ENCODE results near the gene SH2D7.

Gene SH2D7

GRCh38 chr15:78061963-78062427, 30.4 kb upstream of the SH2D7 start:
- peak; percentile 63 to 75 (median 74) for DNase-seq

- peak in 2 of 3 donors; percentile 50 to 62 for DNase-seq
These were observed 29.1 kb upstream of the SH2D7 start for GRCh38 chr15:78063217-78063616.

- DNase-seq: no peak
These were observed 28.4 kb upstream of the SH2D7 start for GRCh38 chr15:78063970-78064385.

- no peak for DNase-seq
These were observed 27.8 kb upstream of the SH2D7 start for GRCh38 chr15:78064544-78064943.

GRCh38 chr15:78065284-78065872, 27.0 kb upstream of the SH2D7 start:
- peak; percentile 89 to 95 (median 89) for DNase-seq

- no peak for DNase-seq
These were observed 26.1 kb upstream of the SH2D7 start for GRCh38 chr15:78065973-78066946.

GRCh38 chr15:78067328-78068228, 24.8 kb upstream of the SH2D7 start:
- peak in 2 of 3 donors; percentile 53 to 63 for DNase-seq

GRCh38 chr15:78069052-78069414, 23.3 kb upstream of the SH2D7 start:
- DNase-seq: peak in 2 of 3 donors; percentile 57 to 67

GRCh38 chr15:78069462-78070029, 22.8 kb upstream of the SH2D7 start:
- DNase-seq: peak in 1 of 3 donors; percentile 44

- peak; percentile 77 to 87 (median 78) for DNase-seq
These were observed 22.2 kb upstream of the SH2D7 start for GRCh38 chr15:78070049-78070700.

- peak; percentile 58 to 72 (median 64) for DNase-seq
These were observed 21.0 kb upstream of the SH2D7 start for GRCh38 chr15:78071383-78071782.

GRCh38 chr15:78072080-78072892, 20.1 kb upstream of the SH2D7 start:
- DNase-seq: peak; percentile 77 to 92 (median 82)

GRCh38 chr15:78073046-78073787, 19.1 kb upstream of the SH2D7 start:
- peak; percentile 58 to 87 (median 73) for DNase-seq

- peak in 2 of 3 donors; percentile 31 to 34 for DNase-seq
These were observed 16.7 kb upstream of the SH2D7 start for GRCh38 chr15:78075490-78076230.

- no peak for DNase-seq
These were observed 15.9 kb upstream of the SH2D7 start for GRCh38 chr15:78076231-78077052.

GRCh38 chr15:78077053-78077870, 15.1 kb upstream of the SH2D7 start, which contains the start of gene TBC1D2B:
Gene TBC1D2B, minus strand, starts transcription at chr15:78077711. Its CDS starts 59 bp downstream, at chr15:78077652.
- DNase-seq: peak; percentile 61 to 82 (median 62)

- no peak for DNase-seq
These were observed 14.5 kb upstream of the SH2D7 start for GRCh38 chr15:78077871-78078210.
